Panc1 (cell line): ENCODE data around the gene CYB5D1. TPM values are rescaled to one million over a fixed set of nuclear protein-coding genes. Genes with fewer than 3 reads are reported as not detected.

Experiments used
- ATAC-seq: fragments of 200-7000 bp; cut with Tn5 transposase; 2 replicates; pipeline ENCODE4 v1.9.1; 2020; ENCODE audit warnings: mild to moderate bottlenecking, moderate library complexity
- BruUV-seq: library from RNA; stranded (reverse); fragments of 400-500 nt; replicated peaks from 2 replicates; lab custom pipeline; 2021; lab: Mats Ljungman, UMichigan
- CTCF ChIA-PET: fragments of 300-600 bp; sonication (Branson Sonifier 250); formaldehyde crosslinking; loops from one replicate; lab custom pipeline; 2022; ENCODE audit warnings: antibody characterized with exemption; lab: Charles Lee
- POLR2A ChIA-PET: fragments of 300-600 bp; sonication (Branson Sonifier 250); formaldehyde crosslinking; loops from one replicate; lab custom pipeline; 2022; ENCODE audit warnings: antibody characterized with exemption; lab: Charles Lee
- DNase-seq: peaks from one replicate; pipeline ENCODE4 v3.0.0-alpha.2; 2010; ENCODE audit warnings: low read depth, low spot score
- H3K27ac ChIP-seq: 2 replicates; pipeline ENCODE4 v1.5.1; 2011; ENCODE audit warnings: mild to moderate bottlenecking, low read length, inconsistent platforms
- H3K27me3 ChIP-seq: fragments of 200-500 bp; sonication (Bioruptor generic); 2 replicates; pipeline ENCODE4 v1.6.0; 2014; ENCODE audit warnings: low read length, inconsistent platforms; ENCODE audit not compliant: control insufficient read depth, insufficient read depth
- H3K36me3 ChIP-seq: fragments of 200-500 bp; sonication (Bioruptor generic); 2 replicates; pipeline ENCODE4 v1.5.1; 2014; ENCODE audit warnings: inconsistent platforms, mild to moderate bottlenecking, low read length, moderate library complexity; ENCODE audit not compliant: control insufficient read depth, insufficient read depth
- H3K4me1 ChIP-seq: 2 replicates; pipeline ENCODE4 v1.5.1; 2011; ENCODE audit warnings: inconsistent platforms, mild to moderate bottlenecking, low read length, moderate library complexity; ENCODE audit not compliant: control insufficient read depth, insufficient read depth
- H3K4me3 ChIP-seq, 2 experiments: 2 replicates each; pipeline ENCODE4 v1.5.1; 2011 to 2012; ENCODE audit warnings: low read depth in 2 of 2, low read length in 2 of 2, mild to moderate bottlenecking in 2 of 2, inconsistent platforms in 1 of 2, moderate library complexity in 1 of 2
- H3K9me3 ChIP-seq: fragments of 200-500 bp; sonication (Bioruptor generic); 2 replicates; pipeline ENCODE4 v1.5.1; 2014; ENCODE audit warnings: low read depth, mild to moderate bottlenecking, inconsistent platforms, low read length, moderate library complexity; ENCODE audit not compliant: control insufficient read depth, insufficient read depth
- CTCF ChIP-seq: fragments of 450-650 bp; IDR thresholded peaks from 2 replicates; pipeline ENCODE4 v1.5.1; 2017; ENCODE audit warnings: mild to moderate bottlenecking
- POLR2AphosphoS5 ChIP-seq: IDR thresholded peaks from 2 replicates; pipeline ENCODE4 v1.6.1; 2012; ENCODE audit warnings: mild to moderate bottlenecking, low read depth, low read length, moderate library complexity
- REST ChIP-seq, 2 experiments: IDR thresholded peaks; 2 replicates each; pipeline ENCODE4 v1.6.1; 2011 to 2012; ENCODE audit warnings: low read depth in 2 of 2, control low read depth in 1 of 2, low read length in 1 of 2, mild to moderate bottlenecking in 1 of 2, moderate library complexity in 1 of 2; ENCODE audit not compliant: insufficient read depth in 1 of 2
- SIN3A ChIP-seq: IDR thresholded peaks from 2 replicates; pipeline ENCODE4 v1.6.1; 2012; ENCODE audit warnings: low read depth, mild to moderate bottlenecking, low read length, moderate library complexity, borderline replicate concordance; ENCODE audit not compliant: insufficient read depth
- TCF7L2 ChIP-seq: IDR thresholded peaks from 2 replicates; pipeline ENCODE4 v1.6.1; 2011; ENCODE audit warnings: mild to moderate bottlenecking, low read depth, low read length, inconsistent platforms
- in situ Hi-C: cut with HindIII; loops from 2 replicates; pipeline ENCODE4 v1.10.0; 2016; ENCODE audit warnings: low sequenced_read_pairs, low pct_unique_long_range_greater_than_20kb
- intact Hi-C: fragments of 100-400 bp; cut with micrococcal nuclease; formaldehyde crosslinking; loops from one replicate; pipeline ENCODE4 v1.10.0; 2022; ENCODE audit not compliant: unreplicated experiment
- total RNA-seq: library from RNA; stranded (reverse); gene quantifications from one replicate; pipeline ENCODE4 v1.2.1, GENCODE V29; 2021; ENCODE audit not compliant: unreplicated experiment

CYB5D1 gene
- total RNA-seq, 1 experiment from 2014 or later: 8.6 TPM

DNA sequence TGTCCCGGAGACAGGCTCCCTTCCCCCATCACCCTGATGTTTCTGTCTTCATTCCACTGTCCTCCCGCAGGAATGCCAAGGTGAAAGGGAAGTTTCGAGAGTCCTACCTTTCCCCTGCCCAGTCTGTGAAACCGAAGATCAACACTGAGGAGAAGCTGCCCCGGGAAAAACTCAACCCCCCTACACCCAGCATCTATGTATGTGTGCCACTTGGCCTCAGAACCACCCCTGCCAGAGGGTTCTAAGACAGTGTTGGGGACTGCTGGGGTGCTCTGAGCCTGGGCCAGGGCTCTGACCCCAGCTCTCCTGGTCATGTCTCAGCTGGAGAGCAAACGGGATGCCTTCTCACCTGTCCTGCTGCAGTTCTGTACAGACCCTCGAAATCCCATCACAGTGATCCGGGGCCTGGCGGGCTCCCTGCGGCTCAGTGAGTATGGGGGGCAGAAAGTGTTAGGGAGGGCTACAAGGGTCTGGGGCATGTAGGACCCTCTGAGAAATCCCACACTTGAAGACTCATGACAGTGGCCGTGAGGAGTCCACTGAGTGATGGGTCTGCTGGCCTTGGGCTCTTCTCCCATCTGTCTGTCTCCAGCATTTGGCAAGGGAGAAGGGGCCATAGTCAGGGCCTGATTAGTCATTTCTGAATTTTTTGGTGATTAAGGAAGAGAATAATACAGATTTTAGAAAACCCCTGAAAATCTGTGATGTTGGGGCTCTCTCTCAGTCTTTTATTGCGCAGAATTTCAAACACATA lies 7.9 kb upstream of the CYB5D1 start:
- Histone ChIP-seq H3K27me3 (no peaks in the 10 kb centered on the region), H3K9me3 (no peaks in the 10 kb centered on the region), H3K36me3 (no peaks in the 10 kb centered on the region), H3K4me1 (peaks cover 8% of the 10 kb centered on the region; the same call in 1 of the 2 replicates), H3K4me3 (no peak overlapping the region), H3K27ac (no peak overlapping the region)
- DNase-seq: no peak
- TF ChIP-seq POLR2AphosphoS5 (no peak), REST (IDR thresholded peaks at IDR 0.05; ENCODE audit: insufficient read depth in 1 of 2, low read depth in 2 of 2, low read length in 1 of 2) (no peak), SIN3A (no peak), CTCF (no peak), TCF7L2 (no peak)
- POLR2A ChIA-PET: interaction anchor here (0.6 kb wide), 1 partner anchor 139 kb away, joined by 3 read pairs; no protein-coding TSS in a partner anchor
- no peak for ATAC-seq
- CTCF ChIA-PET: interaction anchor here (0.6 kb wide), 1 partner anchor 163 kb away, joined by 3 read pairs; the partner anchor contains the start of gene TP53
- BruUV-seq: no TSS peak
- intact Hi-C loops: loop anchor here (10.0 kb wide), 1 partner anchor 105 kb away; no protein-coding TSS in a partner anchor
- in situ Hi-C loops: no loop called here

DNA sequence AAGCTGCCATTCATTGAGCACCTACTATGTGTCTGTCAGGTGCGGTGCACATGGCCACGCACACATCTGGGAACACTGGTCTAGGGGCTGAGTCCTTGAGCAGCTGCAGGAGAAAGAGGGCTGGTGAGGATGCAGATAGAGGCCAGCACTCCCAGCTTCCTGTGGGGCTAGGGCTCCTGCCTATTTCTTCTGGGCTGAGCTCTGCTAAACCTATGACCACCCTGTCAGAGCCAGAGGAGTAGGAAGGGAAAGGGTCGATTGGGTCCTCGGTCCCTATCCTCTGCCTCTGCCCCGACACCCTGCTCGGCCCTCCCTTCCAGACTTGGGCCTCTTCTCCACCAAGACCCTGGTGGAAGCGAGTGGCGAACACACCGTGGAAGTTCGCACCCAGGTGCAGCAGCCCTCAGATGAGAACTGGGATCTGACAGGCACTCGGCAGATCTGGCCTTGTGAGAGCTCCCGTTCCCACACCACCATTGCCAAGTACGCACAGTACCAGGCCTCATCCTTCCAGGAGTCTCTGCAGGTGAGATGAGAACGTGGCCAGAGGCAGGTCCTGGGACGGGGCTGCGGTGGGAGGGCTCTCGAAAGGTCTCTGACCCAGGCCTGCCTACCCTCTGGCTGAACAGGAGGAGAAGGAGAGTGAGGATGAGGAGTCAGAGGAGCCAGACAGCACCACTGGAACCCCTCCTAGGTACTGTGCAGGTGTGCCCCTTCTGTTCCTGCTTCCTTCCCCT lies 6.9 kb upstream of the CYB5D1 start:
- ATAC-seq (no peak), DNase-seq (no peak)
- TF ChIP-seq REST (IDR thresholded peaks at IDR 0.05; ENCODE audit: insufficient read depth in 1 of 2, low read depth in 2 of 2, low read length in 1 of 2): no peak
- no peak for TF ChIP-seq TCF7L2
- TF ChIP-seq SIN3A: no peak
- no peak for TF ChIP-seq CTCF
- no peak for TF ChIP-seq POLR2AphosphoS5
- Histone ChIP-seq H3K4me3 (no peak overlapping the region), H3K9me3 (no peaks in the 10 kb centered on the region), H3K27ac (no peak overlapping the region), H3K4me1 (peaks cover 10% of the 10 kb centered on the region), H3K36me3 (no peaks in the 10 kb centered on the region), H3K27me3 (no peaks in the 10 kb centered on the region)
- intact Hi-C loops (loop anchor here (10.0 kb wide), 1 partner anchor 106 kb away; no protein-coding TSS in a partner anchor), in situ Hi-C loops (no loop called here)
- CTCF ChIA-PET: interaction anchor here (0.9 kb wide), 1 partner anchor 19 kb away, joined by 3 read pairs; no protein-coding TSS in a partner anchor
- TSS peak; percentile 37 for BruUV-seq
- POLR2A ChIA-PET: interaction anchor here (0.6 kb wide), 1 partner anchor 138 kb away, joined by 3 read pairs; no protein-coding TSS in a partner anchor
